Vagina (tissue), 2 donors: ENCODE measurements around the gene PSMD7.

ENCODE experiments used
- POLR2A ChIP-seq, 2 donors: fragments of 450-650 bp; IDR thresholded peaks; one replicate each; pipeline ENCODE4 v1.6.1; 2017; ENCODE audit warnings: antibody characterized with exemption in 2 of 2, mild to moderate bottlenecking in 2 of 2, moderate library complexity in 2 of 2
- TF ChIP-seq, protein P1 (sequence below), 3 experiments: fragments of 450-650 bp in 2 of 3; fragments of 200-600 bp in 1 of 3; sonication (generic) in 1 of 3; IDR thresholded peaks; one replicate each; pipeline ENCODE4 v1.5.1; 2017 to 2019; ENCODE audit warnings: antibody characterized with exemption in 3 of 3, mild to moderate bottlenecking in 2 of 3, moderate library complexity in 2 of 3

- TF ChIP-seq, protein P1, sequence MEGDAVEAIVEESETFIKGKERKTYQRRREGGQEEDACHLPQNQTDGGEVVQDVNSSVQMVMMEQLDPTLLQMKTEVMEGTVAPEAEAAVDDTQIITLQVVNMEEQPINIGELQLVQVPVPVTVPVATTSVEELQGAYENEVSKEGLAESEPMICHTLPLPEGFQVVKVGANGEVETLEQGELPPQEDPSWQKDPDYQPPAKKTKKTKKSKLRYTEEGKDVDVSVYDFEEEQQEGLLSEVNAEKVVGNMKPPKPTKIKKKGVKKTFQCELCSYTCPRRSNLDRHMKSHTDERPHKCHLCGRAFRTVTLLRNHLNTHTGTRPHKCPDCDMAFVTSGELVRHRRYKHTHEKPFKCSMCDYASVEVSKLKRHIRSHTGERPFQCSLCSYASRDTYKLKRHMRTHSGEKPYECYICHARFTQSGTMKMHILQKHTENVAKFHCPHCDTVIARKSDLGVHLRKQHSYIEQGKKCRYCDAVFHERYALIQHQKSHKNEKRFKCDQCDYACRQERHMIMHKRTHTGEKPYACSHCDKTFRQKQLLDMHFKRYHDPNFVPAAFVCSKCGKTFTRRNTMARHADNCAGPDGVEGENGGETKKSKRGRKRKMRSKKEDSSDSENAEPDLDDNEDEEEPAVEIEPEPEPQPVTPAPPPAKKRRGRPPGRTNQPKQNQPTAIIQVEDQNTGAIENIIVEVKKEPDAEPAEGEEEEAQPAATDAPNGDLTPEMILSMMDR (IDR thresholded peaks at IDR 0.05), result no peak
- TF ChIP-seq POLR2A (IDR thresholded peaks at IDR 0.05), result no peak
Observed at GRCh38 chr16:74290356-74290755, 6.3 kb upstream of the PSMD7 start.
